ENCODE data around the gene SPACA7.

The SPACA7 gene

DNA sequence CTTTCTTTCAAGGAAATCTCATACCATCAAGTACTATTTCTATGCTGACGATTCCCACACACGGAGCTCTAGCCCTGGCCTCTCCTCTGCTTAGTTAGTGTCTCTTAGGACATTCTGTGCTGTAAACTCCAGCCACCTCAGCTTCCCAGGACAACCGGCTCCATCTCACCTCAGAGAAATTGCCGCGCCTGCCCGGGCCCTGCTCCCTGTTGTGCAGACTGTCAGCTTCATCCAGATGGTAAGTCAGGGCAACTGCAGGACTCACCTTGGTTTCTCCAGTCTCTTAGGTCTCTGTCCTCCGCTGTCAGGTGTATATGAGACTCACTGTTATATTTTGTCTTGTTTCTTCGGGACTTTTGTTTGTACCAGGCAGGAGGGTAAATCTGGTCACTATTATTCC lies 98.7 kb downstream of the SPACA7 start:
- H3K4me3 ChIP-seq (ENCODE audit: low read depth, low read length): no peak overlapping the region
- TF ChIP-seq, protein P1, sequence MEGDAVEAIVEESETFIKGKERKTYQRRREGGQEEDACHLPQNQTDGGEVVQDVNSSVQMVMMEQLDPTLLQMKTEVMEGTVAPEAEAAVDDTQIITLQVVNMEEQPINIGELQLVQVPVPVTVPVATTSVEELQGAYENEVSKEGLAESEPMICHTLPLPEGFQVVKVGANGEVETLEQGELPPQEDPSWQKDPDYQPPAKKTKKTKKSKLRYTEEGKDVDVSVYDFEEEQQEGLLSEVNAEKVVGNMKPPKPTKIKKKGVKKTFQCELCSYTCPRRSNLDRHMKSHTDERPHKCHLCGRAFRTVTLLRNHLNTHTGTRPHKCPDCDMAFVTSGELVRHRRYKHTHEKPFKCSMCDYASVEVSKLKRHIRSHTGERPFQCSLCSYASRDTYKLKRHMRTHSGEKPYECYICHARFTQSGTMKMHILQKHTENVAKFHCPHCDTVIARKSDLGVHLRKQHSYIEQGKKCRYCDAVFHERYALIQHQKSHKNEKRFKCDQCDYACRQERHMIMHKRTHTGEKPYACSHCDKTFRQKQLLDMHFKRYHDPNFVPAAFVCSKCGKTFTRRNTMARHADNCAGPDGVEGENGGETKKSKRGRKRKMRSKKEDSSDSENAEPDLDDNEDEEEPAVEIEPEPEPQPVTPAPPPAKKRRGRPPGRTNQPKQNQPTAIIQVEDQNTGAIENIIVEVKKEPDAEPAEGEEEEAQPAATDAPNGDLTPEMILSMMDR (IDR thresholded peaks at IDR 0.05; ENCODE audit: control insufficient read depth, extremely low read depth, insufficient read depth): no peak
- DNase-seq (ENCODE audit: low read depth): no peak

DNA sequence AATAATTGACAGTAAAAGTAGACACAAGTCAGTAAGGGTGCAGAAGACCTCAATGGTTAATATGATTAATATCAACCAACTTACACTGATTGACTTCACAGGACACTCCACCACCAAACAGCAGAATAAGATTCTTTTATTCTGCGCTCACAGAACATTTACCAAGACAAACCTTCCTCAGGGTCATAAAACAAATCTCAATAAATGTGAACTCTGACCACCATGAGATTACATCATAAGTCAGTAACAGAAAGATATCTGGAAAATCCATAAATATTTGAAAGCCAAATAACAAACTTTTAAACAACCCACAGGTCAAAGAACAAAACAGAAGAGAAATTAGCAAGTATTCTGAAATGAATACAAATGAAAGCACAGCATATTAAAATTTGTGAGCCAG lies 99.7 kb downstream of the SPACA7 start:
- no peak overlapping the region for H3K4me3 ChIP-seq (ENCODE audit: low read depth, low read length)
- TF ChIP-seq, protein P1 (IDR thresholded peaks at IDR 0.05; ENCODE audit: control insufficient read depth, extremely low read depth, insufficient read depth): no peak
- DNase-seq (ENCODE audit: low read depth): no peak

GRCh38 chr13:112477070-112477619 lies 101.0 kb downstream of the SPACA7 start:
- no peak overlapping the region for H3K4me3 ChIP-seq (ENCODE audit: low read depth, low read length)
- DNase-seq (ENCODE audit: low read depth): no peak

DNA sequence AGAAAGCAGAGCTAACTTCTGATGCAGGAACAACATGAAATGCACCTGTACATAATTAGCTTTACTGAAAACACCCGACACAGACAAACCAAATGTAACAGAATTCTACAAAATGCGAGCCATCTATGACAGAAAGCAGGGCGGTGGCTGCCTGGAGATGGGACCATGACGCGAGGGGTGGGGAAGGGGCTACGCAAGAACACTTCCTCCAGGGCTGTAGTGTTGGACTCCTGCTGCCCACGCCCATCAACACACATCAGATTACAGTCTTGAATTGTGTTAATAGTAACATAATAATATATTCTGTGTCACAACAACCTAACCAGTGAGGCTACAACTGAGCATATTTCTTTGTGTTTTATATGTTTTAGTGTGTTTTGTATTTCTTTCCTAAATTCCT lies 103.2 kb downstream of the SPACA7 start:
- no peak for DNase-seq (ENCODE audit: low read depth)
- TF ChIP-seq, protein P1 (IDR thresholded peaks at IDR 0.05; ENCODE audit: control insufficient read depth, extremely low read depth, insufficient read depth): no peak
- no peak overlapping the region for H3K4me3 ChIP-seq (ENCODE audit: low read depth, low read length)

More at GRCh38 chr13:112477070-112477619, 101.0 kb downstream of the SPACA7 start:
- TF ChIP-seq, protein P1 (IDR thresholded peaks at IDR 0.05; ENCODE audit: control insufficient read depth, extremely low read depth, insufficient read depth): no peak

GRCh38 chr13:112481458-112481857 lies 105.3 kb downstream of the SPACA7 start:
- TF ChIP-seq, protein P1 (IDR thresholded peaks at IDR 0.05; ENCODE audit: control insufficient read depth, extremely low read depth, insufficient read depth): no peak
- DNase-seq (ENCODE audit: low read depth): no peak

GRCh38 chr13:112483299-112483698 lies 107.1 kb downstream of the SPACA7 start:
- H3K4me3 ChIP-seq (ENCODE audit: low read depth, low read length): no peak overlapping the region
- TF ChIP-seq, protein P1 (IDR thresholded peaks at IDR 0.05; ENCODE audit: control insufficient read depth, extremely low read depth, insufficient read depth): no peak
- no peak for DNase-seq (ENCODE audit: low read depth)

More at GRCh38 chr13:112481458-112481857, 105.3 kb downstream of the SPACA7 start:
- H3K4me3 ChIP-seq (ENCODE audit: low read depth, low read length): no peak overlapping the region

All from LNCaP clone FGC (cell line).